H1 (cell line): ENCODE data around the gene GPC4. TPM values are rescaled to one million over a fixed set of nuclear protein-coding genes. Genes with fewer than 3 reads are reported as not detected.

Source experiments
- CHD1 ChIP-seq: IDR thresholded peaks from 2 replicates; pipeline ENCODE4 v1.6.1; 2012; ENCODE audit warnings: low read depth, low read length, improper control_type of control experiment
- POLR2A ChIP-seq, 2 experiments: IDR thresholded peaks; 1 replicate in 1 of 2; 2 replicates in 1 of 2; pipeline ENCODE4 v1.6.1; 2011; ENCODE audit warnings: low read depth in 2 of 2, low read length in 2 of 2, mild to moderate bottlenecking in 2 of 2; ENCODE audit errors: control extremely low read depth in 1 of 2
- POU5F1 ChIP-seq: IDR thresholded peaks from 2 replicates; pipeline ENCODE4 v1.6.1; 2011; ENCODE audit warnings: low read depth, mild to moderate bottlenecking, low read length, moderate library complexity
- RAD21 ChIP-seq, 2 experiments: IDR thresholded peaks in 1 of 2; conservative IDR thresholded peaks in 1 of 2; 2 replicates each; pipeline ENCODE4 v1.6.1; 2011; ENCODE audit warnings: low read depth in 2 of 2, low read length in 2 of 2, improper control_type of control experiment in 1 of 2, inconsistent platforms in 1 of 2, mild to moderate bottlenecking in 1 of 2, moderate library complexity in 1 of 2
- RBBP5 ChIP-seq: IDR thresholded peaks from 2 replicates; pipeline ENCODE4 v1.7.1; 2012; ENCODE audit warnings: low read depth, mild to moderate bottlenecking, inconsistent platforms, low read length, moderate library complexity, borderline replicate concordance
- RNF2 ChIP-seq: fragments of 200-900, 300-1000 bp; sonication (generic); IDR thresholded peaks from 2 replicates; pipeline ENCODE4 v1.7.1; 2016; ENCODE audit warnings: borderline replicate concordance, low read depth, mild to moderate bottlenecking, antibody characterized with exemption, low read length; ENCODE audit not compliant: poor library complexity, severe bottlenecking; ENCODE audit errors: missing control alignments
- SP4 ChIP-seq: IDR thresholded peaks from 2 replicates; pipeline ENCODE4 v1.6.1; 2012; ENCODE audit warnings: low read length, inconsistent platforms
- TBP ChIP-seq: IDR thresholded peaks from 2 replicates; pipeline ENCODE4 v1.6.1; 2011; ENCODE audit warnings: low read depth, low read length, improper control_type of control experiment
- polyA plus RNA-seq, 7 experiments: library from polyadenylated mRNA; depleted of rRNA in 3 of 7; stranded (reverse) in 5 of 7; unstranded in 2 of 7; fragments of >200 nt in 5 of 7; fragments of 200-250 nt in 2 of 7; gene quantifications; 1 replicate in 5 of 7; 2 replicates in 1 of 7; 4 replicates in 1 of 7; pipeline versions ENCODE4 v1.2.1 to v1.2.3, GENCODE V29; 2011 to 2013; ENCODE audit warnings: missing spikeins in 2 of 7, mixed read lengths in 2 of 7
- total RNA-seq: library from RNA; stranded (reverse); fragmentation: NEBNext Ultra II Directional; extraction: Animal tissue kit (Norgen Biotek cat#: 25700); gene quantifications from 2 replicates; pipeline ENCODE4 v1.2.1, GENCODE V29; 2021
- TF ChIP-seq, protein P1 (sequence below): fragments of 300-600 bp; sonication (generic); IDR thresholded peaks from 2 replicates; pipeline ENCODE4 v1.7.1; 2012; ENCODE audit warnings: low read length, moderate library complexity, mild to moderate bottlenecking, inconsistent platforms; ENCODE audit not compliant: insufficient replicate concordance

The GPC4 gene
- total and polyA plus RNA-seq, 2 of the 8 experiments (the other 6 are each of a cell fraction or from before 2014, with no cell fraction given) = 46.8 to 230 TPM

DNA sequence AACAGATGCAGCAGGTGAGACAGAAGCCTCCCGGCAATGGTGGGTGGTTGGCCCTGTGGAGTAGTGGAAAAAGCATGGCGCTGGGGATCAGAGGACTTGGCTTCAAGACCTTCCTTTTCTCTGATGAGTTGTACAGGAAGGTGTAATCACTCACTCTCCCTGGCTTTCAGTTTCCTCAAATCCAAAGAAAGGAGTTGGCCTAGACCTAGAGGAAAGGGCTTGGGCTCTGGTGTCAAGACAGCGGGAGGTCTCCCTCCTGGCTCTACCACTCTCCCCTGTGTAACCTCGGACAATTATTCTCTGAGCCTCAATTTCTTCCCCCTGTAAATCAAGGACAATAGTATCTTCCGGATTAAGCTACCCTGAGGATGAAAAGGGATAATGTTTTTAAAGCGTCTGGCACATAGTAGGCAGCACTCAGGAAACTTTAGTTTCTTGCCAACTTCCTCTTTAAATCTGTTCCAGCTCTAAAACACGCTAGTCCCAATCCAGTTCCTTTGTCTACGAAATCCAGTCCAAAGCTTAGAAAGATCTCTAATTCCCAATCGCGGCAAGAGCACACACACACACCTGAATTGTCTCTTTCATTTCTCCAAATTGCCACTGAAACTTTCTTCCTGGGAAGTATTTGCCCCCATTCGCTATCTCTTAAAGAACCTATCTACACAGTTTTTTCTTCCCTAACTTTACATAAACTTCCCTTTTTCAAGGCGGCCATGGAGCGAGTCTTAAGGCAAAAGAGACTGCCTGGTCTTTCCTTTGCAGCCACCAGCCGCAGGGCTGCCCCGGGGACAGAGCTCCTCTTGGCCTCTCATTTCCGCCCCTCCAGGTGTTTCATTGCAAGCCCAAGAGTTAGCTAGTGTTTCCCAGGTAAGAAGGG, 29.9 kb upstream of the GPC4 start (continued):
- TF ChIP-seq, protein P1, sequence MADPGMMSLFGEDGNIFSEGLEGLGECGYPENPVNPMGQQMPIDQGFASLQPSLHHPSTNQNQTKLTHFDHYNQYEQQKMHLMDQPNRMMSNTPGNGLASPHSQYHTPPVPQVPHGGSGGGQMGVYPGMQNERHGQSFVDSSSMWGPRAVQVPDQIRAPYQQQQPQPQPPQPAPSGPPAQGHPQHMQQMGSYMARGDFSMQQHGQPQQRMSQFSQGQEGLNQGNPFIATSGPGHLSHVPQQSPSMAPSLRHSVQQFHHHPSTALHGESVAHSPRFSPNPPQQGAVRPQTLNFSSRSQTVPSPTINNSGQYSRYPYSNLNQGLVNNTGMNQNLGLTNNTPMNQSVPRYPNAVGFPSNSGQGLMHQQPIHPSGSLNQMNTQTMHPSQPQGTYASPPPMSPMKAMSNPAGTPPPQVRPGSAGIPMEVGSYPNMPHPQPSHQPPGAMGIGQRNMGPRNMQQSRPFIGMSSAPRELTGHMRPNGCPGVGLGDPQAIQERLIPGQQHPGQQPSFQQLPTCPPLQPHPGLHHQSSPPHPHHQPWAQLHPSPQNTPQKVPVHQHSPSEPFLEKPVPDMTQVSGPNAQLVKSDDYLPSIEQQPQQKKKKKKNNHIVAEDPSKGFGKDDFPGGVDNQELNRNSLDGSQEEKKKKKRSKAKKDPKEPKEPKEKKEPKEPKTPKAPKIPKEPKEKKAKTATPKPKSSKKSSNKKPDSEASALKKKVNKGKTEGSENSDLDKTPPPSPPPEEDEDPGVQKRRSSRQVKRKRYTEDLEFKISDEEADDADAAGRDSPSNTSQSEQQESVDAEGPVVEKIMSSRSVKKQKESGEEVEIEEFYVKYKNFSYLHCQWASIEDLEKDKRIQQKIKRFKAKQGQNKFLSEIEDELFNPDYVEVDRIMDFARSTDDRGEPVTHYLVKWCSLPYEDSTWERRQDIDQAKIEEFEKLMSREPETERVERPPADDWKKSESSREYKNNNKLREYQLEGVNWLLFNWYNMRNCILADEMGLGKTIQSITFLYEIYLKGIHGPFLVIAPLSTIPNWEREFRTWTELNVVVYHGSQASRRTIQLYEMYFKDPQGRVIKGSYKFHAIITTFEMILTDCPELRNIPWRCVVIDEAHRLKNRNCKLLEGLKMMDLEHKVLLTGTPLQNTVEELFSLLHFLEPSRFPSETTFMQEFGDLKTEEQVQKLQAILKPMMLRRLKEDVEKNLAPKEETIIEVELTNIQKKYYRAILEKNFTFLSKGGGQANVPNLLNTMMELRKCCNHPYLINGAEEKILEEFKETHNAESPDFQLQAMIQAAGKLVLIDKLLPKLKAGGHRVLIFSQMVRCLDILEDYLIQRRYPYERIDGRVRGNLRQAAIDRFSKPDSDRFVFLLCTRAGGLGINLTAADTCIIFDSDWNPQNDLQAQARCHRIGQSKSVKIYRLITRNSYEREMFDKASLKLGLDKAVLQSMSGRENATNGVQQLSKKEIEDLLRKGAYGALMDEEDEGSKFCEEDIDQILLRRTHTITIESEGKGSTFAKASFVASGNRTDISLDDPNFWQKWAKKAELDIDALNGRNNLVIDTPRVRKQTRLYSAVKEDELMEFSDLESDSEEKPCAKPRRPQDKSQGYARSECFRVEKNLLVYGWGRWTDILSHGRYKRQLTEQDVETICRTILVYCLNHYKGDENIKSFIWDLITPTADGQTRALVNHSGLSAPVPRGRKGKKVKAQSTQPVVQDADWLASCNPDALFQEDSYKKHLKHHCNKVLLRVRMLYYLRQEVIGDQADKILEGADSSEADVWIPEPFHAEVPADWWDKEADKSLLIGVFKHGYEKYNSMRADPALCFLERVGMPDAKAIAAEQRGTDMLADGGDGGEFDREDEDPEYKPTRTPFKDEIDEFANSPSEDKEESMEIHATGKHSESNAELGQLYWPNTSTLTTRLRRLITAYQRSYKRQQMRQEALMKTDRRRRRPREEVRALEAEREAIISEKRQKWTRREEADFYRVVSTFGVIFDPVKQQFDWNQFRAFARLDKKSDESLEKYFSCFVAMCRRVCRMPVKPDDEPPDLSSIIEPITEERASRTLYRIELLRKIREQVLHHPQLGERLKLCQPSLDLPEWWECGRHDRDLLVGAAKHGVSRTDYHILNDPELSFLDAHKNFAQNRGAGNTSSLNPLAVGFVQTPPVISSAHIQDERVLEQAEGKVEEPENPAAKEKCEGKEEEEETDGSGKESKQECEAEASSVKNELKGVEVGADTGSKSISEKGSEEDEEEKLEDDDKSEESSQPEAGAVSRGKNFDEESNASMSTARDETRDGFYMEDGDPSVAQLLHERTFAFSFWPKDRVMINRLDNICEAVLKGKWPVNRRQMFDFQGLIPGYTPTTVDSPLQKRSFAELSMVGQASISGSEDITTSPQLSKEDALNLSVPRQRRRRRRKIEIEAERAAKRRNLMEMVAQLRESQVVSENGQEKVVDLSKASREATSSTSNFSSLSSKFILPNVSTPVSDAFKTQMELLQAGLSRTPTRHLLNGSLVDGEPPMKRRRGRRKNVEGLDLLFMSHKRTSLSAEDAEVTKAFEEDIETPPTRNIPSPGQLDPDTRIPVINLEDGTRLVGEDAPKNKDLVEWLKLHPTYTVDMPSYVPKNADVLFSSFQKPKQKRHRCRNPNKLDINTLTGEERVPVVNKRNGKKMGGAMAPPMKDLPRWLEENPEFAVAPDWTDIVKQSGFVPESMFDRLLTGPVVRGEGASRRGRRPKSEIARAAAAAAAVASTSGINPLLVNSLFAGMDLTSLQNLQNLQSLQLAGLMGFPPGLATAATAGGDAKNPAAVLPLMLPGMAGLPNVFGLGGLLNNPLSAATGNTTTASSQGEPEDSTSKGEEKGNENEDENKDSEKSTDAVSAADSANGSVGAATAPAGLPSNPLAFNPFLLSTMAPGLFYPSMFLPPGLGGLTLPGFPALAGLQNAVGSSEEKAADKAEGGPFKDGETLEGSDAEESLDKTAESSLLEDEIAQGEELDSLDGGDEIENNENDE = no peak
- peak; percentile 44; the same call in 1 of the 2 replicates for TF ChIP-seq TBP
- TF ChIP-seq POU5F1 = no peak
- TF ChIP-seq CHD1 = no peak
- TF ChIP-seq RNF2 = no peak
- no peak for TF ChIP-seq RBBP5
- peak; percentile 5 to 11; a peak in 1 of 4 replicates for TF ChIP-seq RAD21 (IDR thresholded peaks at IDR 0.05 in 1 of 2, conservative IDR thresholded peaks at IDR 0.05 in 1 of 2; ENCODE audit: low read depth in 2 of 2, low read length in 2 of 2)
- no peak for TF ChIP-seq SP4
- TF ChIP-seq POLR2A (IDR thresholded peaks at IDR 0.05; ENCODE audit: control extremely low read depth in 1 of 2, low read depth in 2 of 2, low read length in 2 of 2) = no peak
